ENCODE measurements around the gene VCL. TPM values are rescaled to one million over a fixed set of nuclear protein-coding genes. Genes with fewer than 3 reads are reported as not detected.

VCL gene
- total and polyA plus RNA-seq, 12 donors = 117 to 369 (median 237) TPM

- DNase-seq (no peak), ATAC-seq (peak in 2 of 8 donors; percentile 39 to 47)
- peaks cover 0 to 70% (median 12%) of the 10 kb centered on the region in 9 donors for H3K36me3 ChIP-seq
- TF ChIP-seq CTCF (IDR thresholded peaks at IDR 0.05) = no peak
- no peaks in the 10 kb centered on the region for H3K9me3 ChIP-seq
- peak overlapping the region in 4 of 10 donors; percentile 17 to 54 (median 28) for H3K27ac ChIP-seq
- H3K4me3 ChIP-seq = no peak overlapping the region
- peaks cover 0 to 61% (median 38%) of the 10 kb centered on the region in 9 donors for H3K4me1 ChIP-seq
- intact Hi-C loops (cut with DNase I) = loop anchor here in 9 of 10 donors (1.0 to 10.0 kb wide), 10 partner anchors 83 to 197 kb away; partner anchors contain the start of gene VCL (in 3 of the 9)
- H3K27me3 ChIP-seq = no peaks in the 10 kb centered on the region
- WGBS, 2 donors = 65 to 69% methylated on average over 5 of the region's 5 CpGs
Measured at GRCh38 chr10:74081941-74082718, 84.2 kb downstream of the VCL start.

- Histone ChIP-seq H3K4me1 (peaks cover 0 to 60% (median 36%) of the 10 kb centered on the region in 9 donors), H3K36me3 (peaks cover 0 to 67% (median 12%) of the 10 kb centered on the region in 9 donors), H3K4me3 (no peak overlapping the region), H3K9me3 (no peaks in the 10 kb centered on the region), H3K27me3 (no peaks in the 10 kb centered on the region), H3K27ac (peak overlapping the region in 5 of 10 donors; percentile 4 to 54 (median 26))
- no peak for TF ChIP-seq CTCF (IDR thresholded peaks at IDR 0.05)
- WGBS, 2 donors = 57 to 71% methylated on average over 2 of the region's 2 CpGs
- ATAC-seq (peak in 4 of 8 donors; percentile 34 to 82 (median 40)), DNase-seq (no peak)
- intact Hi-C loops (cut with DNase I) = loop anchor here in 7 of 10 donors (5.0 to 10.0 kb wide), 6 partner anchors 86 to 199 kb away; partner anchors contain the start of gene VCL (in 2 of the 7)
Measured at GRCh38 chr10:74083304-74083703, 85.4 kb downstream of the VCL start.

- Histone ChIP-seq H3K27ac (peak overlapping the region in 1 of 10 donors; percentile 33), H3K4me3 (no peak overlapping the region), H3K4me1 (peaks cover 0 to 50% (median 22%) of the 10 kb centered on the region in 9 donors), H3K9me3 (no peaks in the 10 kb centered on the region), H3K36me3 (peaks cover 0 to 81% (median 15%) of the 10 kb centered on the region in 9 donors), H3K27me3 (no peaks in the 10 kb centered on the region)
- intact Hi-C loops (cut with DNase I) = loop anchor here in 7 of 10 donors (5.0 to 10.0 kb wide), 6 partner anchors 88 to 200 kb away; partner anchors contain the start of gene VCL (in 2 of the 7)
- DNase-seq (no peak), ATAC-seq (no peak)
- no peak for TF ChIP-seq CTCF (IDR thresholded peaks at IDR 0.05)
- WGBS, 2 donors = 94 to 95% methylated on average over 3 of the region's 3 CpGs
Measured at GRCh38 chr10:74084955-74085354, 87.0 kb downstream of the VCL start.

- no peak overlapping the region for H3K4me3 ChIP-seq
- intact Hi-C loops (cut with DNase I) = loop anchor here in 3 of 10 donors (10.0 kb wide), 2 partner anchors 122 to 202 kb away; no protein-coding TSS in a partner anchor
- peaks cover 0 to 94% (median 27%) of the 10 kb centered on the region in 9 donors for H3K36me3 ChIP-seq
- peaks cover 0 to 36% (median 11%) of the 10 kb centered on the region in 9 donors for H3K4me1 ChIP-seq
- H3K27me3 ChIP-seq = no peaks in the 10 kb centered on the region
- ATAC-seq = no peak
- peak overlapping the region in 1 of 10 donors; percentile 1 for H3K27ac ChIP-seq
- no peak for DNase-seq
- TF ChIP-seq CTCF (IDR thresholded peaks at IDR 0.05) = no peak
- WGBS, 2 donors = 84 to 87% methylated on average over 2 of the region's 2 CpGs
- no peaks in the 10 kb centered on the region for H3K9me3 ChIP-seq
Measured at GRCh38 chr10:74086317-74086716, 88.4 kb downstream of the VCL start.
